Liver (tissue), 9 donors: Measurements from ENCODE around the gene CAMK2B. TPM values are rescaled to one million over a fixed set of nuclear protein-coding genes. Genes with fewer than 3 reads are reported as not detected.

Experiments
- DNase-seq: peaks from one replicate; pipeline ENCODE4 v3.0.0-alpha.2; 2017; ENCODE audit warnings: low spot score
- H3K27ac ChIP-seq, 2 donors: one replicate each; pipeline ENCODE4 v1.7.0; 2013; ENCODE audit warnings: inconsistent platforms in 2 of 2, low read length in 2 of 2, control low read depth in 1 of 2, low read depth in 1 of 2, mild to moderate bottlenecking in 1 of 2
- H3K27me3 ChIP-seq, 4 donors: one replicate each; pipeline versions ENCODE4 v1.6.1 to v1.7.0; 2013; ENCODE audit warnings: low read length in 3 of 4, inconsistent platforms in 1 of 4, mild to moderate bottlenecking in 1 of 4, moderate library complexity in 1 of 4; ENCODE audit not compliant: control insufficient read depth in 4 of 4, insufficient read depth in 4 of 4
- H3K36me3 ChIP-seq, 4 donors: one replicate each; pipeline versions ENCODE4 v1.6.1 to v1.7.0; 2013; ENCODE audit warnings: low read length in 3 of 4, mild to moderate bottlenecking in 3 of 4, low read depth in 1 of 4, moderate library complexity in 1 of 4; ENCODE audit not compliant: control insufficient read depth in 4 of 4, insufficient read depth in 3 of 4
- H3K4me1 ChIP-seq, 4 donors: one replicate each; pipeline versions ENCODE4 v1.6.1 to v1.7.0; 2013; ENCODE audit warnings: low read length in 3 of 4, mild to moderate bottlenecking in 3 of 4, moderate library complexity in 1 of 4; ENCODE audit not compliant: control insufficient read depth in 4 of 4, insufficient read depth in 4 of 4
- H3K4me3 ChIP-seq, 3 donors: one replicate each; pipeline versions ENCODE4 v1.6.1 to v1.7.0; 2013; ENCODE audit warnings: low read length in 3 of 3, control low read depth in 1 of 3, low read depth in 1 of 3, mild to moderate bottlenecking in 1 of 3
- H3K9ac ChIP-seq, 2 donors: one replicate each; pipeline ENCODE4 v1.7.0; 2013; ENCODE audit warnings: low read length in 2 of 2, mild to moderate bottlenecking in 2 of 2, moderate library complexity in 2 of 2, control low read depth in 1 of 2, low read depth in 1 of 2
- H3K9me3 ChIP-seq, 4 donors: one replicate each; pipeline versions ENCODE4 v1.6.1 to v1.7.0; 2013; ENCODE audit warnings: low read length in 3 of 4; ENCODE audit not compliant: control insufficient read depth in 4 of 4
- ATF3 ChIP-seq: IDR thresholded peaks from 2 replicates; pipeline ENCODE4 v1.6.1; 2016; ENCODE audit warnings: antibody characterized with exemption
- EGR1 ChIP-seq, 2 donors: IDR thresholded peaks; 2 replicates each; pipeline ENCODE4 v1.6.1; 2016 to 2018; ENCODE audit warnings: antibody characterized with exemption in 2 of 2, low read depth in 2 of 2
- FOXA1 ChIP-seq: IDR thresholded peaks from 2 replicates; pipeline ENCODE4 v1.6.1; 2016; ENCODE audit warnings: antibody characterized with exemption
- FOXA2 ChIP-seq: IDR thresholded peaks from 2 replicates; pipeline ENCODE4 v1.6.1; 2016; ENCODE audit warnings: antibody characterized with exemption
- GABPA ChIP-seq, 2 donors: IDR thresholded peaks in 1 of 2; conservative IDR thresholded peaks in 1 of 2; 2 replicates each; pipeline ENCODE4 v1.6.1; 2016; ENCODE audit warnings: antibody characterized with exemption in 2 of 2, mild to moderate bottlenecking in 1 of 2, moderate library complexity in 1 of 2
- HNF4A ChIP-seq, 2 donors: conservative IDR thresholded peaks; 2 replicates each; pipeline ENCODE4 v1.6.1; 2016; ENCODE audit warnings: antibody characterized with exemption in 2 of 2, mild to moderate bottlenecking in 2 of 2
- HNF4G ChIP-seq: IDR thresholded peaks from 2 replicates; pipeline ENCODE4 v1.6.1; 2016; ENCODE audit warnings: antibody characterized with exemption
- JUND ChIP-seq, 2 donors: IDR thresholded peaks; 2 replicates each; pipeline ENCODE4 v1.6.1; 2016; ENCODE audit warnings: antibody characterized with exemption in 2 of 2
- NR2F2 ChIP-seq: IDR thresholded peaks from 2 replicates; pipeline ENCODE4 v1.6.1; 2016; ENCODE audit warnings: antibody characterized with exemption
- RAD21 ChIP-seq, 2 donors: IDR thresholded peaks; 2 replicates each; pipeline ENCODE4 v1.6.1; 2016; ENCODE audit warnings: antibody characterized with exemption in 2 of 2, mild to moderate bottlenecking in 2 of 2
- RXRA ChIP-seq, 2 donors: IDR thresholded peaks; 2 replicates each; pipeline ENCODE4 v1.6.1; 2017 to 2018; ENCODE audit warnings: antibody characterized with exemption in 2 of 2, mild to moderate bottlenecking in 1 of 2
- SP1 ChIP-seq: IDR thresholded peaks from 2 replicates; pipeline ENCODE4 v1.6.1; 2018; ENCODE audit warnings: antibody characterized with exemption, mild to moderate bottlenecking
- TAF1 ChIP-seq: conservative IDR thresholded peaks from 2 replicates; pipeline ENCODE4 v1.6.1; 2016; ENCODE audit warnings: antibody characterized with exemption, mild to moderate bottlenecking
- WGBS: extraction: QIAGEN DNeasy Blood & Tissue Kit; methylation state at CpG from one replicate; pipeline ENCODE4 v1.1.7; 2013; 5-methylcytosine and 5-hydroxymethylcytosine counted together
- polyA plus RNA-seq, 2 donors: library from polyadenylated mRNA; stranded (reverse) in 1 of 2; unstranded in 1 of 2; fragments of 200-250 nt in 1 of 2; fragments of >200 nt in 1 of 2; fragmentation: Nextera tagmentation in 1 of 2; extraction: Ambion mirVana in 1 of 2; gene quantifications; one replicate each; pipeline versions ENCODE4 v1.2.1 to v1.2.3, GENCODE V29; 2013 to 2015
- total RNA-seq, 2 donors: library from RNA; depleted of rRNA; stranded (reverse); fragments of >200 nt; gene quantifications; one replicate each; pipeline ENCODE4 v1.2.3, GENCODE V29; 2014
- TF ChIP-seq, protein P1 (sequence below): fragments of 150-350 bp; IDR thresholded peaks from 2 replicates; pipeline ENCODE4 v1.5.1; 2017; ENCODE audit warnings: improper control_type of control experiment, low read depth, low read length; ENCODE audit not compliant: missing input control
- TF ChIP-seq, protein P2 (sequence below): IDR thresholded peaks from 2 replicates; pipeline ENCODE4 v1.6.1; 2016; ENCODE audit warnings: antibody characterized with exemption, mild to moderate bottlenecking
- donor health status: healthy.
- donor health status: healthy.
- donor health status: healthy.
- donor health status: healthy.
- donor health status: healthy.

Gene CAMK2B
- total and polyA plus RNA-seq, 4 donors: 2.1 to 3.3 (median 2.2) TPM; not detected in 1

DNA sequence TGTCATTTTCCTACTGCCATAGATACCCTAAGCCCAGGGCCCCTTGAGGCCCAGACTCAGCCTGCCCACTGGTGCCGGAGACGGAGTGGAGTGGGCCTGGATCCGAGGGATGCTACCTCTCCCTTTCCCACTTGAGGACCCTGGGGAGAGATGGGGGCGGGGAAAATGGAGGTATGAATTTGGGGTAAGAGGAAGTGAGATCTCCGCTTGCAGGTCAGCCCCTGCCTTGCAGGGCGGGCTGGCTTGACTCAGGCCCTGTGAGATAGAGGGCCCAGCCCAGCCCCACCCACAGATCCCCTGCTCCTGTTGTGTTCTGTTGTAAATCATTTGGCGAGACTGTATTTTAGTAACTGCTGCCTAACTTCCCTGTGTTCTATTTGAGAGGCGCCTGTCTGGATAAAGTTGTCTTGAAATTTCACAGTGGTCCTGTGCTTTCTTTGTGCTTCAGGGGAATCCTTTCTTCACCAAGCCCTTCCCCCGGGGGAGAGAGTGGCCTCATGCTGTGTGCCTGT, 111.5 kb downstream of the CAMK2B start:
- TF ChIP-seq, protein P1, sequence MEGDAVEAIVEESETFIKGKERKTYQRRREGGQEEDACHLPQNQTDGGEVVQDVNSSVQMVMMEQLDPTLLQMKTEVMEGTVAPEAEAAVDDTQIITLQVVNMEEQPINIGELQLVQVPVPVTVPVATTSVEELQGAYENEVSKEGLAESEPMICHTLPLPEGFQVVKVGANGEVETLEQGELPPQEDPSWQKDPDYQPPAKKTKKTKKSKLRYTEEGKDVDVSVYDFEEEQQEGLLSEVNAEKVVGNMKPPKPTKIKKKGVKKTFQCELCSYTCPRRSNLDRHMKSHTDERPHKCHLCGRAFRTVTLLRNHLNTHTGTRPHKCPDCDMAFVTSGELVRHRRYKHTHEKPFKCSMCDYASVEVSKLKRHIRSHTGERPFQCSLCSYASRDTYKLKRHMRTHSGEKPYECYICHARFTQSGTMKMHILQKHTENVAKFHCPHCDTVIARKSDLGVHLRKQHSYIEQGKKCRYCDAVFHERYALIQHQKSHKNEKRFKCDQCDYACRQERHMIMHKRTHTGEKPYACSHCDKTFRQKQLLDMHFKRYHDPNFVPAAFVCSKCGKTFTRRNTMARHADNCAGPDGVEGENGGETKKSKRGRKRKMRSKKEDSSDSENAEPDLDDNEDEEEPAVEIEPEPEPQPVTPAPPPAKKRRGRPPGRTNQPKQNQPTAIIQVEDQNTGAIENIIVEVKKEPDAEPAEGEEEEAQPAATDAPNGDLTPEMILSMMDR: no peak
- TF ChIP-seq JUND (IDR thresholded peaks at IDR 0.05): no peak
- no peak for TF ChIP-seq FOXA1
- TF ChIP-seq HNF4G: no peak
- TF ChIP-seq FOXA2: no peak
- no peak for TF ChIP-seq RAD21 (IDR thresholded peaks at IDR 0.05)
- TF ChIP-seq ATF3: no peak
- no peak for TF ChIP-seq SP1
- no peak for TF ChIP-seq HNF4A (conservative IDR thresholded peaks at IDR 0.05)
- TF ChIP-seq, protein P2, sequence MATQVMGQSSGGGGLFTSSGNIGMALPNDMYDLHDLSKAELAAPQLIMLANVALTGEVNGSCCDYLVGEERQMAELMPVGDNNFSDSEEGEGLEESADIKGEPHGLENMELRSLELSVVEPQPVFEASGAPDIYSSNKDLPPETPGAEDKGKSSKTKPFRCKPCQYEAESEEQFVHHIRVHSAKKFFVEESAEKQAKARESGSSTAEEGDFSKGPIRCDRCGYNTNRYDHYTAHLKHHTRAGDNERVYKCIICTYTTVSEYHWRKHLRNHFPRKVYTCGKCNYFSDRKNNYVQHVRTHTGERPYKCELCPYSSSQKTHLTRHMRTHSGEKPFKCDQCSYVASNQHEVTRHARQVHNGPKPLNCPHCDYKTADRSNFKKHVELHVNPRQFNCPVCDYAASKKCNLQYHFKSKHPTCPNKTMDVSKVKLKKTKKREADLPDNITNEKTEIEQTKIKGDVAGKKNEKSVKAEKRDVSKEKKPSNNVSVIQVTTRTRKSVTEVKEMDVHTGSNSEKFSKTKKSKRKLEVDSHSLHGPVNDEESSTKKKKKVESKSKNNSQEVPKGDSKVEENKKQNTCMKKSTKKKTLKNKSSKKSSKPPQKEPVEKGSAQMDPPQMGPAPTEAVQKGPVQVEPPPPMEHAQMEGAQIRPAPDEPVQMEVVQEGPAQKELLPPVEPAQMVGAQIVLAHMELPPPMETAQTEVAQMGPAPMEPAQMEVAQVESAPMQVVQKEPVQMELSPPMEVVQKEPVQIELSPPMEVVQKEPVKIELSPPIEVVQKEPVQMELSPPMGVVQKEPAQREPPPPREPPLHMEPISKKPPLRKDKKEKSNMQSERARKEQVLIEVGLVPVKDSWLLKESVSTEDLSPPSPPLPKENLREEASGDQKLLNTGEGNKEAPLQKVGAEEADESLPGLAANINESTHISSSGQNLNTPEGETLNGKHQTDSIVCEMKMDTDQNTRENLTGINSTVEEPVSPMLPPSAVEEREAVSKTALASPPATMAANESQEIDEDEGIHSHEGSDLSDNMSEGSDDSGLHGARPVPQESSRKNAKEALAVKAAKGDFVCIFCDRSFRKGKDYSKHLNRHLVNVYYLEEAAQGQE: no peak
- TF ChIP-seq RXRA (IDR thresholded peaks at IDR 0.05): no peak
- no peak for TF ChIP-seq TAF1
- no peak for TF ChIP-seq NR2F2
- no peak for TF ChIP-seq EGR1 (IDR thresholded peaks at IDR 0.05; ENCODE audit: low read depth in 2 of 2)
- TF ChIP-seq GABPA (IDR thresholded peaks at IDR 0.05 in 1 of 2, conservative IDR thresholded peaks at IDR 0.05 in 1 of 2): no peak
- Histone ChIP-seq H3K9me3 (no peaks in the 10 kb centered on the region), H3K4me3 (no peak overlapping the region), H3K4me1 (no peaks in the 10 kb centered on the region), H3K27ac (no peak overlapping the region), H3K36me3 (peaks cover 11 to 42% (median 27%) of the 10 kb centered on the region in 4 donors), H3K9ac (no peak overlapping the region), H3K27me3 (no peaks in the 10 kb centered on the region)
- WGBS: 88% methylated on average over 9 of the region's 9 CpGs
- DNase-seq: no peak

DNA sequence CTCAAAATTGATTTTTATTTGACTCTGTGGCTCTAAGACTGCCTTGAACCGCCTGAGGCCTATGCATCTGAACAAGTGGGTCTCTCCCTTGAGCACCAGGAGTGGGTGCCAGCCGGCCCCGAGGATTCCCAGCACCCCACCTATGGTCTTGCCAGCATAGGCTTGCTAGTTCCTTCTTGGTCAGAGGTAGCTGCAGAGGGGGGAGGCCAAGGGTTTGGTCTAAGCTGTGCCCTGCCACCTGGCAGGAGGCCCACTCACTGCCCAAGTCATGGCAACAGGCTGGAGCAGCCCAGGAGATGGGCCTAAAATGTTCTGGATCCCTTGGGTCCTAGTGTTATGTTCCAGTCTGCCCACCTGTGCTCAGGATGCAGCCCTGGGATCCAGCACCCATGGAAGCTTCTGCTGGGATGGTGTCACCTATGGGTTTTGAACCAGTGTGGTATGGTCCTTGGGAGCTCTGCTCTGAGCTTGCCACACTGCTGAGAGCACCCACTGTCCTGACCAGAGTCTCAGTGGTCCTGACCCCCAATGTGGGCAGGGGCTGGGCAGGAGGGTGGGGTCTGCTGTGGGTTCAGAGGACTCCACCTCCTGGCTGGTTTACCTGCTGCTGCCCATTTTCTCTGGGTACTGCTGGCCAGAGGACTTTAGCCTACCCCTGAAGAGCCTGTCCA, 112.1 kb downstream of the CAMK2B start:
- no peaks in the 10 kb centered on the region for H3K9me3 ChIP-seq
- H3K4me3 ChIP-seq: no peak overlapping the region
- WGBS: 99% methylated on average over 3 of the region's 3 CpGs
- no peaks in the 10 kb centered on the region for H3K4me1 ChIP-seq
- DNase-seq: no peak
- TF ChIP-seq JUND (IDR thresholded peaks at IDR 0.05) (no peak), HNF4G (no peak), NR2F2 (no peak)
- H3K36me3 ChIP-seq: peaks cover 13 to 48% (median 32%) of the 10 kb centered on the region in 4 donors
- H3K27me3 ChIP-seq: no peaks in the 10 kb centered on the region
- H3K27ac ChIP-seq: no peak overlapping the region
- no peak overlapping the region for H3K9ac ChIP-seq
